ENCODE measurements around the gene TRIP13.

The TRIP13 gene

GRCh38 chr5:864492-865167 lies 28.1 kb upstream of the TRIP13 start:
- TF ChIP-seq CTCF (IDR thresholded peaks at IDR 0.05) = no peak
- intact Hi-C loops (cut with DNase I; ENCODE audit: low total_unique reads) = no loop called here
- Histone ChIP-seq H3K36me3 (peaks cover 53 to 92% (median 74%) of the 10 kb centered on the region in 3 donors), H3K27ac (no peak overlapping the region), H3K4me1 (no peaks in the 10 kb centered on the region), H3K9me3 (no peaks in the 10 kb centered on the region), H3K4me3 (no peak overlapping the region), H3K27me3 (no peaks in the 10 kb centered on the region)
- no peak for DNase-seq

DNA sequence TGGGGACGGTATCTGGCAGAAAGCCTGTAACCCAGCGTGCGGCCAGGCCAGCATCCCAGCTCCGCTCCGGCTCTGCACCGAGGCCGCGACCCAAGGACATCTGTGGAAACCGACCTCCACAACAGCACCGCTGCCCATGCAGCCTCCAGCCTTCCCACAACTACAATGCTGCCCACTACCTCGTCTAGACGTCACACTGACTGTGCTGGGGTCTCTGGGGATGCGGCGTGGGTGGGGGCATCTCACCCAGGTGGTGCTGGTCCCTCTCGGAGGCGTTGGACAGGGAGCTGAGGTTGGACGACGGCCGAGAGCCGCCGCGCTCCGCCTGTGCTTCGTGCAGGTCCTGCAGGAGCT lies 27.5 kb upstream of the TRIP13 start:
- intact Hi-C loops (cut with DNase I; ENCODE audit: low total_unique reads) = no loop called here
- peaks cover 58 to 92% (median 79%) of the 10 kb centered on the region in 3 donors for H3K36me3 ChIP-seq
- no peak for DNase-seq
- no peak overlapping the region for H3K27ac ChIP-seq
- TF ChIP-seq CTCF (IDR thresholded peaks at IDR 0.05) = no peak
- H3K27me3 ChIP-seq = no peaks in the 10 kb centered on the region
- H3K4me3 ChIP-seq = no peak overlapping the region
- H3K4me1 ChIP-seq = no peaks in the 10 kb centered on the region
- H3K9me3 ChIP-seq = no peaks in the 10 kb centered on the region

- Histone ChIP-seq H3K4me3 (no peak overlapping the region), H3K9me3 (no peaks in the 10 kb centered on the region), H3K36me3 (peaks cover 64 to 93% (median 85%) of the 10 kb centered on the region in 3 donors), H3K27me3 (no peaks in the 10 kb centered on the region), H3K27ac (no peak overlapping the region), H3K4me1 (no peaks in the 10 kb centered on the region)
- no peak for TF ChIP-seq CTCF (IDR thresholded peaks at IDR 0.05)
- intact Hi-C loops (cut with DNase I; ENCODE audit: low total_unique reads) = no loop called here
- no peak for DNase-seq
Observed at GRCh38 chr5:865771-866170, 26.9 kb upstream of the TRIP13 start.

DNA sequence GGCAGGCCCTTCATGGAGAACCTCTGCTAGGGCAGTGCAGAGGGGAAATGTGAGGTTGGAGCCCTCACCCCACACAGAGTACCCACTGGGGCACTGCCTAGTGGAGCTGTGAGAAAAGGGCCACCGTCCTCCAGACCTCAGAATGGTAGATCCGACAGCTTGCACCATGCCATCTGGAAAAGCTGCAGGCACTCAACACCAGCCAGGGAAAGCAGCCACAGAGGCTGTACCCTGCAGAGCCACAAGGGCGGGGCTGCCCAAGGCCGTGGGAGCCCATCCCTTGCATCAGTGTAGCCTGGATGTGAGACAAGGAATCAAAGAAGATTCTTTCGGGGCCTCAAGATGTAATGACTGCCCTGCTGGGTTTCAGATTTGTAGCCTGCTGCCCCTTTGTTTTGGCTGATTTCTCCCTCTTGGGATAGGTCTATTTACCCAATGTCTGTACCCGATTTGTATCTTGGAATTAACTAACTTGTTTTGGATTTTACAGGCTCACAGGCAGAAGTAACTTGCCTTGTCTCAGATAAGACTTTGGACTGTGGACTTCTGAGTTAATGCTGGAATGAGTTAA lies 25.3 kb upstream of the TRIP13 start:
- Histone ChIP-seq H3K27ac (no peak overlapping the region), H3K27me3 (no peaks in the 10 kb centered on the region), H3K36me3 (peaks cover 80 to 100% (median 98%) of the 10 kb centered on the region in 3 donors), H3K4me3 (no peak overlapping the region), H3K4me1 (no peaks in the 10 kb centered on the region), H3K9me3 (no peaks in the 10 kb centered on the region)
- intact Hi-C loops (cut with DNase I; ENCODE audit: low total_unique reads) = no loop called here
- DNase-seq = no peak
- TF ChIP-seq CTCF (IDR thresholded peaks at IDR 0.05) = no peak

- TF ChIP-seq CTCF (IDR thresholded peaks at IDR 0.05) = no peak
- H3K36me3 ChIP-seq = peaks cover 81 to 100% (median 92%) of the 10 kb centered on the region in 3 donors
- intact Hi-C loops (cut with DNase I; ENCODE audit: low total_unique reads) = no loop called here
- H3K27ac ChIP-seq = no peak overlapping the region
- no peaks in the 10 kb centered on the region for H3K9me3 ChIP-seq
- H3K27me3 ChIP-seq = no peaks in the 10 kb centered on the region
- DNase-seq = no peak
- H3K4me3 ChIP-seq = no peak overlapping the region
- no peaks in the 10 kb centered on the region for H3K4me1 ChIP-seq
Observed at GRCh38 chr5:868428-869135, 24.1 kb upstream of the TRIP13 start.

All from tibial artery (tissue), 4 donors.